Caco-2 (cell line): ENCODE results near the gene BBX. TPM values are rescaled to one million over a fixed set of nuclear protein-coding genes. Genes with fewer than 3 reads are reported as not detected.
A peak's percentile ranks its signal among the peaks of the same experiment; 100 is the strongest.

ENCODE experiments used
- Bru-seq: library from RNA; stranded (reverse); fragments of 400-500 nt; gene quantifications from one replicate; lab custom pipeline; 2021; lab: Mats Ljungman, UMichigan
- BruChase-seq, 2 experiments: library from RNA; stranded (reverse); fragments of 400-500 nt; gene quantifications; one replicate each; lab custom pipeline; 2021; lab: Mats Ljungman, UMichigan
- BruUV-seq: library from RNA; stranded (reverse); fragments of 400-500 nt; replicated peaks from 2 replicates; lab custom pipeline; 2021; lab: Mats Ljungman, UMichigan
- CTCF ChIA-PET: fragments of 300-600 bp; sonication (Branson Sonifier 250); formaldehyde crosslinking; loops from one replicate; lab custom pipeline; 2022; ENCODE audit warnings: antibody characterized with exemption; lab: Charles Lee
- POLR2A ChIA-PET: fragments of 300-600 bp; sonication (Branson Sonifier 250); formaldehyde crosslinking; loops from one replicate; lab custom pipeline; 2022; ENCODE audit warnings: antibody characterized with exemption; lab: Charles Lee
- DNase-seq, 2 experiments: peaks; one replicate each; pipeline versions ENCODE4 v3.0.0 to v3.0.0-alpha.2; 2020 to 2022
- H3K27me3 ChIP-seq: replicated peaks from 2 replicates; pipeline ENCODE4 v1.6.0; 2011; ENCODE audit warnings: low read length; ENCODE audit not compliant: control insufficient read depth, insufficient read depth
- H3K36me3 ChIP-seq: 2 replicates; pipeline ENCODE4 v1.5.1; 2011; ENCODE audit warnings: low read length; ENCODE audit not compliant: control insufficient read depth, insufficient read depth
- H3K4me1 ChIP-seq: fragments of 250-450 bp; sonication (Bioruptor Pico); 2 replicates; pipeline ENCODE4 v1.5.1; 2020; ENCODE audit warnings: mild to moderate bottlenecking
- H3K4me3 ChIP-seq: 2 replicates; pipeline ENCODE4 v1.5.1; 2011; ENCODE audit warnings: low read depth, mild to moderate bottlenecking, control low read depth, low read length
- H3K9me3 ChIP-seq: fragments of 250-450 bp; sonication (Bioruptor Pico); 2 replicates; pipeline ENCODE4 v1.5.1; 2020; ENCODE audit warnings: mild to moderate bottlenecking, moderate library complexity
- H3K27ac Mint-ChIP-seq: one replicate; pipeline ENCODE4 v1.8.0; 2022; ENCODE audit warnings: mixed read lengths; ENCODE audit not compliant: unreplicated experiment
- H3K27me3 Mint-ChIP-seq: one replicate; pipeline ENCODE4 v1.8.0; 2022; ENCODE audit warnings: mixed read lengths; ENCODE audit not compliant: insufficient read depth, unreplicated experiment
- H3K36me3 Mint-ChIP-seq: one replicate; pipeline ENCODE4 v1.8.0; 2022; ENCODE audit warnings: mild to moderate bottlenecking, mixed read lengths; ENCODE audit not compliant: insufficient read depth, unreplicated experiment
- H3K4me1 Mint-ChIP-seq: one replicate; pipeline ENCODE4 v1.8.0; 2022; ENCODE audit warnings: low read depth, mixed read lengths; ENCODE audit not compliant: unreplicated experiment
- H3K4me3 Mint-ChIP-seq: one replicate; pipeline ENCODE4 v1.8.0; 2022; ENCODE audit warnings: mild to moderate bottlenecking, moderate library complexity, mixed read lengths; ENCODE audit not compliant: unreplicated experiment
- H3K9me3 Mint-ChIP-seq: one replicate; pipeline ENCODE4 v1.8.0; 2022; ENCODE audit warnings: mixed read lengths; ENCODE audit not compliant: unreplicated experiment
- CTCF ChIP-seq, 2 experiments: fragments of 200-600 bp in 1 of 2; IDR thresholded peaks; 1 replicate in 1 of 2; 2 replicates in 1 of 2; pipeline versions ENCODE4 v1.5.1 to v1.8.0; 2011 to 2022; ENCODE audit warnings: antibody characterized with exemption in 1 of 2, control low read depth in 1 of 2, inconsistent platforms in 1 of 2, low read depth in 1 of 2, low read length in 1 of 2, mild to moderate bottlenecking in 1 of 2, moderate library complexity in 1 of 2; ENCODE audit not compliant: insufficient read depth in 1 of 2, severe bottlenecking in 1 of 2, unreplicated experiment in 1 of 2
- intact Hi-C: fragments of 100-400 bp; cut with micrococcal nuclease; formaldehyde crosslinking; loops from one replicate; pipeline ENCODE4 v1.10.0; 2022; ENCODE audit not compliant: unreplicated experiment
- long read RNA-seq: library from polyadenylated mRNA; stranded (forward); transcript quantifications from one replicate; pipeline ENCODE4 v2.0.0, GENCODE V29; 2022
- total RNA-seq: library from RNA; stranded (reverse); gene quantifications from 2 replicates; pipeline ENCODE4 v1.2.3, GENCODE V29; 2022

The BBX gene
- total RNA-seq (2.6 TPM in 2 replicates), Bru-seq, nascent RNA (percentile 37 among the genes with signal in this experiment), BruChase-seq, experiment 1, labeled RNA remaining after a 2-hour chase (percentile 28 among the genes with signal in this experiment), BruChase-seq, experiment 2, labeled RNA remaining after a 6-hour chase (percentile 25 among the genes with signal in this experiment)
- long read RNA-seq: 0 reads

- Histone ChIP-seq H3K4me3 (peak within 1 kb of the TSS; percentile 77), H3K36me3 (no peaks in the 10 kb centered on the region), H3K27me3 (no peaks in the 10 kb centered on the region; the same call in 1 of the 2 replicates), H3K9me3 (no peaks in the 10 kb centered on the region), H3K4me1 (no peaks in the 10 kb centered on the region)
- H3K27me3 Mint-ChIP-seq: peaks cover 19% of the 10 kb centered on the region
- ChIA-PET CTCF (no interaction called here), POLR2A (no interaction called here)
- H3K4me3 Mint-ChIP-seq: peak within 1 kb of the TSS; percentile 82
- intact Hi-C loops: loop anchor here (5.0 kb wide), 1 partner anchor 90 kb away; no protein-coding TSS in a partner anchor
- peaks cover 4% of the 10 kb centered on the region for H3K4me1 Mint-ChIP-seq
- H3K36me3 Mint-ChIP-seq: peaks cover 6% of the 10 kb centered on the region
- no TSS peak for BruUV-seq
- TF ChIP-seq CTCF (IDR thresholded peaks at IDR 0.05; ENCODE audit: insufficient read depth in 1 of 2, low read depth in 1 of 2, low read length in 1 of 2, severe bottlenecking in 1 of 2, unreplicated experiment in 1 of 2): no peak
- H3K9me3 Mint-ChIP-seq: no peaks in the 10 kb centered on the region
- H3K27ac Mint-ChIP-seq: no peak within 1 kb of the TSS
- DNase-seq: peak; percentile 92 to 93
Observed at GRCh38 chr3:107522510-107523288, at the start of gene BBX. Gene BBX (plus strand): TSS chr3:107522962. CDS start chr3:107710461, 187,499 bp downstream.

GRCh38 chr3:107476462-107476861 is 46.3 kb upstream of the BBX start:
- DNase-seq: no peak
- Mint-ChIP-seq H3K27ac (no peak overlapping the region), H3K9me3 (peaks cover 10% of the 10 kb centered on the region), H3K4me3 (no peak overlapping the region), H3K4me1 (no peaks in the 10 kb centered on the region), H3K27me3 (peaks cover 5% of the 10 kb centered on the region), H3K36me3 (no peaks in the 10 kb centered on the region)
- no peaks in the 10 kb centered on the region for H3K27me3 ChIP-seq
- H3K4me1 ChIP-seq: no peaks in the 10 kb centered on the region
- TF ChIP-seq CTCF (IDR thresholded peaks at IDR 0.05; ENCODE audit: insufficient read depth in 1 of 2, low read depth in 1 of 2, low read length in 1 of 2, severe bottlenecking in 1 of 2, unreplicated experiment in 1 of 2): no peak
- H3K4me3 ChIP-seq: no peak overlapping the region
- no TSS peak for BruUV-seq
- ChIA-PET CTCF (no interaction called here), POLR2A (no interaction called here)
- no peaks in the 10 kb centered on the region for H3K36me3 ChIP-seq
- intact Hi-C loops: no loop called here
- H3K9me3 ChIP-seq: no peaks in the 10 kb centered on the region

GRCh38 chr3:107487490-107487889 is 35.3 kb upstream of the BBX start:
- Mint-ChIP-seq H3K27me3 (peaks cover 4% of the 10 kb centered on the region), H3K36me3 (no peaks in the 10 kb centered on the region), H3K27ac (no peak overlapping the region), H3K4me3 (no peak overlapping the region), H3K4me1 (no peaks in the 10 kb centered on the region), H3K9me3 (no peaks in the 10 kb centered on the region)
- ChIA-PET POLR2A (no interaction called here), CTCF (no interaction called here)
- no peaks in the 10 kb centered on the region for H3K36me3 ChIP-seq
- H3K4me1 ChIP-seq: no peaks in the 10 kb centered on the region
- intact Hi-C loops: no loop called here
- no peak for DNase-seq
- no peaks in the 10 kb centered on the region for H3K27me3 ChIP-seq
- no peak overlapping the region for H3K4me3 ChIP-seq
- TF ChIP-seq CTCF (IDR thresholded peaks at IDR 0.05; ENCODE audit: insufficient read depth in 1 of 2, low read depth in 1 of 2, low read length in 1 of 2, severe bottlenecking in 1 of 2, unreplicated experiment in 1 of 2): no peak
- BruUV-seq: no TSS peak
- no peaks in the 10 kb centered on the region for H3K9me3 ChIP-seq
